ENCODE data around the gene ZBTB11.
A peak's percentile ranks its signal among the peaks of the same experiment; 100 is the strongest.
"Not testable (repeated sequence)": the region's sequence is repeated elsewhere in the genome, so short reads cannot be mapped to it uniquely, and the experiment has no call there.

ZBTB11 gene

DNA sequence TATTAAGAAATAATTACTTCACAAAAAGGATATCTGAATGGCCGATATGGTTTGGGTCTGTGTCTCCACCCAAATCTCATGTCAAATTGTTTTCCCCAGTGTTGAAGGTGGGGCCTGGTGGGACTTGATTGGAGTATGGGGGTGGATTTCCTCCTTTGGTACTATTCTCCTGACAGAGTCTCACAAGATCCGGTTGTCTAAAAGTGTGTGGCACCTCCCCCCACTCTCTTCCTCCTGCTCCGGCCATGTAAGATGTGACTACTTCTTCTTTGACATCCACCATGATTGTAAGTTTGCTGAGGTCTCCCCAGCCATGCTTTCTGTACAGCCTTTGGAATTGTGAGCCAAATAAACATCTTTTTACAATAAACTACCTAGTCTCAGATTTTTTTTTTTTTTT lies 34.5 kb downstream of the ZBTB11 start:
- DNase-seq: no peak

DNA sequence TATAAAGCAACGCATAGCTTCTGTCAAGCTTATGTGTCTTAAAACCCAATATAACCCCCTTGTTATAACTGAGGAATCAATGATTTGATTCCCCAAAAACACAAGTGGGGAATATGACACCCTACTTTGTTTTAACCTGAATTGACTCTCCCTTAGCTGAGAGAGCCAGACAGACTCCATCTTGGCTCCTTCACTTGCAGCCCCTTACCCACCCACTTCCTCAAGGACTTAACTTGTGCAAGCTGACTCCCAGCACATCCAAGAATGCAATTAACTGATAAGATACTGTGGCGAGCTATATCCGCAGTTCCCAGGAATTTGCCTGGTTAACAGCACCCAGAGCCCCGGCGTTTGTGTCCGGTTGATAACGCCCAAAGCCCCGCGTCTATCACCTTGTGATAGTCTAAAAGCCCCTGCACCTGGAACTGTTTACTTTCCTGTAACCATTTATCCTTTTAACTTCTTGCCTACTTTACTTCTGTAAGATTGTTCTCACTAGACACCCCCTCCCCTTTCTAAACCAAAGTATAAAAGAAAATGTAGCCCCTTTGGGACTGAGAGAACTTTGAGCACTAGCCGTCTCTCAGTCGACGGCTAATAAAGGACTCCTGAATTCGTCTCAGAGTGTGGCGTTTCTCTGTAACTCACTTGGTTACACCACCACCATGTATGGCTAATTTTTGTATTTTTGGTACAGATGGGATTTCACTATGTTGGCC lies 35.4 kb downstream of the ZBTB11 start:
- not testable (repeated sequence) for DNase-seq

DNA sequence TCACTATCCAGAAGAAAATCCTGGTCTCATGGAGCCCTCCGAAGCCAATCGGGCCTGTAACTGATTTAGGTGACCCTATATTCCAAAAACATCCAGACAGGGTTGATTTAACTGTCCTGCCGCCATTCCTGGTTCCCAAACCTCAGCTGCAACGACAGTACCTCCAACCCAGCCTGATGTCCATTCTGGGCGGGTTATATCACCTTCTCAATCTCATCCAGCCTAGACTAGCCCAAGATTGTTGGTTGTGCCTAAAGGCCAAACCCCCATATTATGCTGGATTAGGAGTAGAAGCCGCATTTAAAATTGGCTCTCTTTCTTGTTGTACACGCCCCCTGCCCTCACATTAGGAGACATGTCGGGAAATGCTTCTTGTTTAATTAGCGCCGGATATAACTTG lies 36.7 kb downstream of the ZBTB11 start:
- DNase-seq: no peak

DNA sequence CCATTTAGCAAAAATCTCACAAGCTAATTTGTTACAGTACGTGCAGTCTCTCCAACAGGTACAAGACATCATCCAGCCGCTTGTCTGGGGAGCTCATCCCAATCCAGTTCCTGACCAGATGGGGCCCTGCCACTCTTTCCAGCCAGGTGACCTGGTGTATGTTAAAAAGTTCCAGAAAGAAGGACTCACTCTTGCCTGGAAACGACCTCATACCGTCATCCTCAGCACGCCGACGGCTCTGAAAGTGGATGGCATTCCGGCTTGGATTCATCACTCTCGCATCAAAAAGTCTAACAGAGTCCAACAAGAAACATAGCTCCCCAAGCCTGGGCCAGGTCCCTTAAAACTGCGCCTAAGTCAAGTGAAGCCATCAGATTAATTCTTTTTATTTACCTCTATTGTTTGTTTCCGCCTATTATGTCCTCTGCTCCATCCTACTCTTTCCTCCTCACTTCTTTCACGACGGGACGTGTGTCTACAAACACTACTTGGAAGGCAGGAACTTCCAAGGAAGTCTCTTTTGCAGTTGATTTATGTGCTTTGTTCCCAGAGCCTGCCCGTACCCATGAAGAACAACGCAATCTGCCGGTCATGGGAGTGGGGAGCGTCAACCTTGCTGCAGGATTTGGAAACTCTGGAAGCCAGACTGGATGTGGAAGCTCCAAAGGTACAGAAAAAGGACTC lies 37.5 kb downstream of the ZBTB11 start:
- no peak for DNase-seq

DNA sequence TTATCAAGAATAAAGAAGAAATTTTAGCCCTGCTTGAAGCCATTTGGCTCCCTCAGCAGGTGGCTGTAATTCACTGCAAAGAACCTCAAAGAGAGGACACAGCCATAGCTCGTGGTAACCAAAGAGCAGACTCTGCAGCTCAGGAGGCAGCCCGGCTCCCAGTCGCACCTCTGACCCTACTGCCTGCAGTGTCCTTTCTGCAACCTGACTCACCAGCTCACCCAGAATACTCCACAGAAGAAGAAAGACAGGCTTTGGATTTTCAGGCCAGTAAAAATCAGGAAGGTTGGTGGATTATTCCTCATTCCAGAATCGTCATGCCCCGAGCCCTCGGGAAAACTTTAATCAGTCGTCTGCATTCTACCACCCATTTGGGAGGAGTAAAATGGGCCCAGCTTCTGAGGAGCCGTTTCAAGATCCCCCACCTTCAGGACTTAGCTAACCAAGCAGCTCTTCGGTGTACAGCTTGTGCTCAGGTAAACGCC lies 38.6 kb downstream of the ZBTB11 start:
- DNase-seq: no peak

DNA sequence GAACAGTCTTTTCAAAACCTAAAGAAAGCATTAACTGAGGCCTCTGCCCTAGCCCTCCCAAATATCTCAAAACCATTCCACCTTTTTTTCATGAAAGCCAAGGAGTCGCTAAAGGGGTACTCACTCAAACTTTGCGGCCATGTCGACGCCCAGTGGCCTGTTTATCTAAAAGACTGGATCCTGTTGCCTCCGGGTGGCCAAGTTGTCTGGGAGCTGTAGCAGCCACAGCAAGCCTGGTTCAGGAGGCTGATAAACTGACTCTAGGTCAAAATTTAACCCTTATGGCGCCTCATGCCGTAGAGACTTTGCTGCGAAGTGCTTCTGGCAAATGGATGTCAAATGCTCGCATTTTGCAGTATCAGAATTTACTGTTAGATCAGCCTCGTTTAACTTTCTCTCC lies 39.5 kb downstream of the ZBTB11 start:
- no peak for DNase-seq

DNA sequence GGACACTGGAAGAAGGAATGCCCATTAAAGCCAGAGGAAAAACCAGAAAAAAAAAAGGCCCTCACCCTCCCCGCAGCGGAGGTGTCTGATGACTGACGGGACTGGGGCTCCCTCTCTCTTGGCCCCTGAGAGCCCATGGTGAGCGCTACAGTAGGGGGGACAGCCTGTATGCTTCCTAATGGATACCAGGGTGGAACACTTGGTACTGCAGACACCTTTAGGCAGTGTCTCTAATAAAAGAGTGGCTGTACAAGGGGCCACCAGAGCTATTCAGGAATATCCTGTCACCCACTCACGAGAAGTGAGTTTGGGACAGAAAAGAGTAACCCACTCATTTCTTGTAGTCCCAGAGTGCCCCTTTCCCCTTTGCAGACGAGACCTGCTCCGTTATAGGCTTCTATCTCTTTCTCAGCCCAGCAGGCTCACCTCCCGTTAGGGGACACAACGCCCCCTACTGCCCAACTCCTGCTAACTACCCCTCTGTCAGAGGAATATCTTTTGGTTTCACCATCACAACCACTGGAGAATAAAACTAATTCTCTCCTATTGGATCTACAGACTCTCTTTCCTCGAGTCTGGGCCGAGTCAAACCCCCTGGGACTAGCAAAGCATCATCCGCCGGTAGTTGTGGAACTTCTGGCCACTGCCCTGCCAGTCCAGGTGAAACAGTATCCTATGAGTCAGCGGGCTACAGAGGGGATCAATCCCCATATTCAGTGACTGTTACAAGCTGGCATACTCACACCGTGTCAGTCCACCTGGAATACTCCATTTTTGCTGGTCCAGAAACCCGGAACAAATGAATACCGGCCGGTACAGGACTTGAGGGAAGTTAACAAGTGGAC lies 40.8 kb downstream of the ZBTB11 start:
- DNase-seq: peak; percentile 37

DNA sequence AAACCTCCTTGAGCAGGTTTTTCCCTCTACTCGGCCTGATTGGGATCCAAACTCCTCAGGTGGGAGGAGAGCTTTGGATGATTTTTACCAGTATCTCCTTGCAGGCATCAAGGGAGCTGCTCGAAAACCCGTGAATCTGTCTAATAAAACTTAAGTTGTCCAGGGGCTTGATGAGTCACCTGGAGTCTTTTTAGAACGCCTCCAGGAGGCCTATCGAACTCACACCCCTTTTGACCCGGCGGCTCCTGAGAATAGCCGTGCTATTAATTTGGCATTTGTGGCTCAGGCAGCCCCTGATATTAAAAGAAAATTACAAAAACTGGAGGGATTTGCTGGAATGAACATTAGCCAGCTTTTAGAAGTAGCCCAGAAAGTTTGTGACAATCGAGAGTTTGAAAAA lies 41.6 kb downstream of the ZBTB11 start:
- no peak for DNase-seq

DNA sequence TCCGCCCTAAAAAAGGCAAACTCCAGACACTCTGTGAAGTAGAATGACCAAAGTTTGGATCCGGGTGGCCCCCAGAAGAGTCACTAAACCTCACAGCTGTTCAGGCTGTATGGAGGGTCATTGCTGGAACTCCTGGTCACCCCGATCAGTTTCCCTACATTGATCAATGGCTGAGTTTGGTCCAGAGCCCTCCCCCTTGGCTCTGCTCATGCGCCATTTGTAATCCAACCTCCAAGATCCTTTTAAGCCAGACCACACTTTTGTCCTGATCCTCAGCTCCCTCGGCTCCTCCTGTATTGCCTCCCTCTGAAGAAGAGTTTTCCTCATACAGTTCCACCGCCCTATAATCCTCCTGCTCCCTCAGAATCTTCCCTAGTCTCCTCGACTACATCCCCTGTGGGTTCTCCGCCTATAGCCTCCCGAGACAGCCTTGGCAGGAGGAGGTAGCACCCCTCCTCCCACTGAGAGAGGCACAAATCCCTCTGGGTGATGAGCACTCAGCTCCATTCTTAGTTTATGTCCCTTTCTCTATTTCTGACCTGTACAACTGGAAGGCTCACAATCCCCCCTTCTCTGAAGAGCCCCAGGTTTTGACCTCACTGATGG lies 42.2 kb downstream of the ZBTB11 start:
- DNase-seq: no peak

DNA sequence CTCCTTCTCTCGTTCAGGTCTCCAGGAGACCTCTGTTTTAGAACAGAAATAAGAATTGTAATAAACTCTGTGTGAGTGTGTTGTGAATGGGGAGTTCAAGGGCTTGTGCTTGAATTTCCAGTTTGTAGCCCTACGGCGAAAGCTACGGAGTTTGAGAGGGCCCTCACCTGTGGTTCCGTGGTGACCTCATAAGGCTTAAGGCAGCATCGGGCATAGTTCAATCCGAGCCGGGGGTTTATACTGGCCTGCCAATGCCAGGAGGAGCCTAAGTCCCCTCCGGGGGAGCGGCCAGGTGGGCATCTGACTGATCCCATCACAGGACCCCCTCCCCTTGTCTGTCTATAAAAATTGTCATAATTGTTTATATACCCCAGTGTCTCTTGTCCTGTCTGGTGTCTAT lies 43.7 kb downstream of the ZBTB11 start:
- DNase-seq: no peak

DNA sequence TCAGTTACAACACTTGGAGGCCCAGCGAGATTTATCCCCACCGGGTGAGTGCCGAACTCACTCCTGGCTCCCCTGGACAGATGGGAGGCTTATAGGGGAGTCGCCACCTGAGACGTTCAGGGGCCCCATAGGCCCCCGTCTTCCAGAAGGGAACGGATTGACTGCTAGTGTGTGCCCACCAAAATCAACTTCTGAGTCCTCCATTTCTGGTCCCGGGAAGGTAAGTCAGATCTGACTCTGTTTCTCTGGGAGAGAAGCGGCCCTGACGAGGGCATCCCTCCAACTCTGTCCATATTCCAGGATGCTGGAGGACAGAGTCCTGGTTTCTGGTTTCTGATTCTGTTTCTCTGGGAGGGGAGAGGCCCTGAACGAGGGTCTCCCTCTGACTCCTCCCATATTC lies 44.3 kb downstream of the ZBTB11 start:
- no peak for DNase-seq

DNA sequence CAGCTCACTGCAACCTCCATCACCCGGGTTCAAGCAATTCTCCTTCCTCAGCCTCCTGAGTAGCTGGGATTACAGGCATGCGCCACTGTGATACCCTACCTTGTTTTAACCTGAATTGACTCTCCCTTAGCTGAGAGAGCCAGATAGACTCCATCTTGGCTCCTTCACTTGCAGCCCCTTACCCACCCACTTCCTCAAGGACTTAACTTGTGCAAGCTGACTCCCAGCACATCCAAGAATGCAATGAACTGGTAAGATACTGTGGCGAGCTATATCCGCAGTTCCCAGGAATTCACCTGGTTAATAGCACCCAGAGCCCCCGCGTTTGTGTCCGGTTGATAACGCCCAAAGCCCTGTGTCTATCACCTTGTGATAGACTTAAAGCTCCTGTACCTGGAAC lies 45.0 kb downstream of the ZBTB11 start:
- DNase-seq: not testable (repeated sequence)

DNA sequence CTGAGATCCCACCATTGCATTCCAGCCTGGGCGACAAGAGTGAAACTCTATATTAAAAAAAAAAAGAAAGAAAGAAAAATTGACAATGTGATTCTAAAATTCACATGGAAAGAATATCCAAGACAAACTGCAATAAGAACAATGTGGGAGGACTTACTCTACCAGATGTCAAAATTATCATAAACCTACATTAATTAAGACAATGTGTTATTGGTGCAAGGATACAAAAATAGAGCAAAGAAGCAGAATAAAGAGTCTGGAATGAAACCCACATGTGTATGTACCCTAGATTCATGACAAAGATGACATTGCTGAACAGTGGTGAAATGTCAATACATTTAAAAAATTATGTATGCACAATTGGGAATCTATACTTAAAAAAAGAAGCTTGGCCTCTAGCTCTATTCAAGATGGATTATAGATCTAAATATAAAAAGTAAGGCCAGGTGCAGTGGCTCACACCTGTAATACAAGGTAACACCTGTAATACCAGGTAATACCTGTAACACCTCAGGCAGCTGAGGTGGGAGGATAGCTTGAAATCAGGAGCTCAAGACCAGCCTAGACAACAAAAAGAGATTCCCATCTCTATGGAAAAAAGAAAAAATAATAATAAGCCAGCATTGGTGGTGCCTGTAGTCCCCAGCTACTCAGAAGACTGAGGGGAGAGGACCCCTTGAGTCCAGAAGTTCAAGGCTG lies 45.7 kb downstream of the ZBTB11 start:
- no peak for DNase-seq

DNA sequence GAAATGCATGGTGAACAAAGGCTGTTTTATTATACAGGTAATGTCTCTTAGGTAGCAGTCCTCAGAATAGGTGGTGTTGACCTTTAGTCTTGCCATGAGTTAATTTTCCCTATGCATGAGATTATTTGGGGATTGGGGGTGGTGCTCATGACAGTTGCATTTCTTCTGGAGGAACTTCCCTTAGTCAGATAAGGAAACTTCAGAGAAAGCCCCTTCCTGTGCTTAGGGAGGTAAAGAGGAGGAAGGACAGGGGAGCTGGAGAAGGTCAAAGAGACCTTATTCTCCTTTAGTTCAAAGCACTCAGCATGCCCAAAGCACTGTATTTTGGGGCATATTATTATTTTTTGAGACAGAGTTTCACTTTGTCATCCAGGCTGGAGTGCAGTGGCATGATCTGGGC lies 47.7 kb downstream of the ZBTB11 start:
- DNase-seq: no peak

DNA sequence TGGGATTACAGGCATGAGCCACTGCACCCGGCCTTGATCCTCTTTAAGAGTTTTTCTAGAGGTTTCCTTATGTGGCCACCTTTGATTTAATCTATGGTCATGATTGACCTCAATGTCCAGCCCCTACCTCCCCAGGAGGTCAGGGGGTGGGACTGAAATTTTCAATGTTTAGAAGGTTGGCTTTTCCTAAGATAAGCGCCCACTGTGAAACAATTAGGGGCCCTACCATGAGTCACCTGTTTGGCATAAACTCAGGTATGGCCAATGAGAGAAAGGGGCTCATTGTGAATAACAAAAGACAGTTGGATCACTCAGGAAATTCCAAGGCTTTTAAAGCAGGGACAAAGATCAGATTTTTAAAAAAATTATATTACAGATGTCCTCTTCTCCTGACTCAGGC lies 51.1 kb downstream of the ZBTB11 start:
- no peak for DNase-seq

DNA sequence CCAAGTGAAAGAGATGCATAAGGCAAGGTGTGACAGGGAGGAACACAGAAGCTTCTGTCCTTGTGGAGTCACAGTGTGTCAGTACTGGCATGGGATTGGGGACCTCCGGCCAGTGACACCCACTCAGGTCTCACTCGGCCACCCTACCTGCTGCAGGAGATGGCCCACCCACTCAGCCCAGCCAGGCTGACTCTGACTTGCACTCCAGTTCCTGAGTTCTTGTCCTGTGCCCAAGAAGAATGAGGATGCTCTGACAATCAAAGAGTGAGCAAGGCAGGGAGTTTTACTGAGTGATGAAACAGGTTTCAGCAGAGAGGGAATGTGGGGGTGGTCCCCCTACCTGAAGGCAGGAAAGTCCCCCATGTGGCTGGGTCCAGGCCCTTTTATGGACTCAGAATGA lies 52.1 kb downstream of the ZBTB11 start:
- no peak for DNase-seq

DNA sequence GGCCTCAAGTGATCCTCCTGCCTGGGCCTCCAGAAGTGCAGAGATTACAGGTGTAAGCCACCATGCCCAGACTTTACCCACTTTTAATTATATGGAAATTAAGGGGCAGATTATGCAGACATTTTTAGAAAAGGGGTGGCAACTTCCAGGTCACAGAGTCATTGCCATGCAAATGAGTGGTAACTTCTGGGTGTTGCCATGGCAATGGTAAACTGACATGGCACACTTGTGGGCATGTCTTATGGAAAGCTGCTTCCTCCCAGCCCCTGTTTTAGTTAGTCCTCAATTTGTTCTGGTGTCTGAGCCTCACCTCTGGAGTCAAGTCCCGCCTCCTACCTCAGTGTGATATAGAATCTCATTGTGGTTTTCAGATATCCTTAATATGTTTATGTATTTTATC lies 53.3 kb downstream of the ZBTB11 start:
- no peak for DNase-seq

DNA sequence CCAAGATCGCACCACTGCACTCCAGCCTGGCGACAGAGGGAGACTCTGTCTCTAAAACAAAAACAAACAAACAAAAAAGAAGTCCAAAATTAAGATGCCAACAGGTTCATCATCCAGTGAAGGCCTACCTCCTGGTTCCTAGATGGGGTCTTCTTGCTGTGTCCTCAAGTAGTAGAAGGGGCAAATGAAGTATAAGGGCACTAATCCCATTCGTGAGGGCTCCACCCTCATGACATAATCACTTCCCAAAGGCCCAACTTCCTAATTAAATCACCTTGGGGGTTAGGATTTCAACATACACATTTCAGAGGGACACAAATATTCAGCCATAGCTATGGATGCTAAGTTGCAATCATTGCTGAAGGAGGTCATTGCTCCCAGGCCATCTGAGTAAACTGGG lies 57.2 kb downstream of the ZBTB11 start:
- no peak for DNase-seq

DNA sequence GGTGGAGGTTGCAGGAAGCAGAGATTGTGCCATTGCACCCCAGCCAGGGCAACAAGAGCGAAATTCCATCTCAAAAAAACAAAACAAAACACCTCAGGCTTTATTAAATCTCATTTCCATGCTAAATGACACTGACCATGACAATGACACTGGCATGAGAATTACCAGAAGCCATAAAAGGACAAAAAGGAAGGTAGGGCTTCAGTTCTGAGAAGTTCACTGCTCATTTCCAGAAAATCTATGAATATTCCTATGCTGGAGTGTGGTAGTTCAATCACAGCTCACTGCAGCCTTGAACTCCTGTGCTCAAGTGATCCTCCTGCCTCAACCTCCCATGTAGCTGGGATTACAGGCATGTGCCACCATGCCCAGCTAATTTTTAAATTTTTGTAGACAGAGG lies 58.2 kb downstream of the ZBTB11 start:
- DNase-seq: no peak

DNA sequence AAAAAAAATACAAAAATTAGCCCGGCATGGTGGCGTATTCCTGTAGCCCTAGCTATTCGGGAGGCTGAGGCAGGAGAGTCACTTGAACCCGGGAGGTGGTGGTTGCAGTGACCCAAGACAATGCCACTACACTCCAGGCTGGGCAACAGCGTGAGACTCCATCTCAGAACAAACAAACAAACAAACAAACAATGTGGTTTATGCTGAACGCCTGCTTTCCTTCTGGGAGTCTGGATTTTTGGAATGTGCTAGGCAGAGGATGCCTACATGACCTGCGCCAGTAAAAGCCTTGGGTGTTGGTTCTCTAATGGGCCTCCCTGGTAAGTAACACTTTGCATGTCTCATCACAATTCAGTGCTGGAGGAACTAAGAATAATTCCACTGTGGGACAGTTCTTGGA lies 59.5 kb downstream of the ZBTB11 start:
- no peak for DNase-seq

DNA sequence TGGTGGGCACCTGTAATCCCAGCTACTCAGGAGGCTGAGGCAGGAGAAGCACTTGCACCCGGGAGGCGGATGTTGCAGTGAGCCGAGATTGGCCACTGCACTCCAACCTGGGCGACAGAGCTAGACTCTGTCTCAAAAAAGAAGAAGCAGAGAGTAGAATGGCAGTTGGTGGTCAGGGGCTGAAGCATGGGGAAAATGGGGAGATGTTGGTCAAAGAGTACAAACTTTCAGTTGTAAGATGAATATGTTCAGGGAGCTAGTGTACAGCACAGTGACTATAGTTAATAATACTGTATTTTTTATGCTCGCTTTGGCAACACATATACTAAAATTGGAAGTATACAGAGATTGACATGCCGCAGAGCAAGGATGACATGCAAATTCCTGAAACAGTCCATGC lies 61.4 kb downstream of the ZBTB11 start:
- no peak for DNase-seq

DNA sequence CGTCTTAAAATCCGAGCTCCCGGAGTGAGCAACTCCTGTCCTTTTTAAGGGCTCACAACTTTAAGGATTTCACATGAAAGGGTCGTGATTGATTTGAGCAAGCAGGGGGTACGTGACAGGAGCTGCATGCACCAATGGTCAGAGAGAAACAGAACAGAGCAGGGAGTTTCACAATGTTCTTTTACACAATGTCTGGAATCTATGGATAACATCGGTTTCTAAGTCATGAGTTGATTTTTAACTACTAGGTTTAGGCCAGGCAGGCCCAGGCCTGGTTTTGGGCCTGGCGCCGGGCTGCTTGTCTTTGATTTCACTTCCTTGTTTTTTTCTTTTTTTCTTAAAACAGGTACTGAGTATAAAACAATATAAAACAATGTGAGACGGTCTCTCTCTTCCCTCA lies 63.9 kb downstream of the ZBTB11 start:
- DNase-seq: not testable (repeated sequence)

Data from fibroblast of skin of back (primary cell).